HepG2 (cell line): Measurements from ENCODE around the gene IDH3A. TPM values are rescaled to one million over a fixed set of nuclear protein-coding genes. Genes with fewer than 3 reads are reported as not detected.
A peak's percentile ranks its signal among the peaks of the same experiment; 100 is the strongest.

Source experiments
- CBFB ChIP-seq: sonication (generic); formaldehyde crosslinking; IDR thresholded peaks from 2 replicates; pipeline ENCODE4 v1.4.0; 2020; ENCODE audit warnings: missing genetic modification reagents
- DPF2 ChIP-seq: sonication (generic); formaldehyde crosslinking; IDR thresholded peaks from 2 replicates; pipeline ENCODE4 v1.4.0; 2020; ENCODE audit warnings: mild to moderate bottlenecking, low read depth, missing genetic modification reagents, borderline replicate concordance
- ERF ChIP-seq: IDR thresholded peaks from 2 replicates; pipeline ENCODE4 v1.6.1; 2018; ENCODE audit warnings: missing biosample characterization, missing genetic modification reagents
- HIVEP1 ChIP-seq: sonication (generic); formaldehyde crosslinking; IDR thresholded peaks from 2 replicates; pipeline ENCODE4 v1.4.0; 2020; ENCODE audit warnings: mild to moderate bottlenecking, missing genetic modification reagents
- IRF2 ChIP-seq: IDR thresholded peaks from 2 replicates; pipeline ENCODE4 v1.6.1; 2018; ENCODE audit warnings: missing genetic modification reagents, missing compliant biosample characterization
- MEIS1 ChIP-seq: sonication (generic); formaldehyde crosslinking; IDR thresholded peaks from 2 replicates; pipeline ENCODE4 v1.9.0; 2021; ENCODE audit warnings: mild to moderate bottlenecking, missing genetic modification reagents, moderate library complexity, borderline replicate concordance
- RAD21 ChIP-seq: fragments of 450-650 bp; formaldehyde crosslinking; IDR thresholded peaks from 2 replicates; pipeline ENCODE4 v1.5.0; 2020; ENCODE audit warnings: mild to moderate bottlenecking
- SMC3 ChIP-seq: IDR thresholded peaks from 2 replicates; pipeline ENCODE4 v1.6.1; 2011; ENCODE audit warnings: low read length, improper control_type of control experiment
- SOX6 ChIP-seq, 2 experiments: fragments of 450-650 bp in 1 of 2; sonication (generic) in 1 of 2; formaldehyde crosslinking in 1 of 2; IDR thresholded peaks; 2 replicates each; pipeline versions ENCODE4 v1.4.0 to v1.6.1; 2017 to 2020; ENCODE audit warnings: antibody characterized with exemption in 1 of 2, mild to moderate bottlenecking in 1 of 2, missing genetic modification reagents in 1 of 2
- SRSF4 ChIP-seq: fragments of 200-400 bp; formaldehyde crosslinking; IDR thresholded peaks from one replicate; pipeline ENCODE4 v1.6.1; 2018; ENCODE audit warnings: mild to moderate bottlenecking, low read depth, low read length, moderate library complexity; ENCODE audit not compliant: poor library complexity, severe bottlenecking
- SSRP1 ChIP-seq: IDR thresholded peaks from 2 replicates; pipeline ENCODE4 v1.6.1; 2016; ENCODE audit warnings: control low read depth
- ZBTB7B ChIP-seq: sonication (generic); formaldehyde crosslinking; IDR thresholded peaks from 2 replicates; pipeline ENCODE4 v1.4.0; 2020; ENCODE audit warnings: missing genetic modification reagents
- ZFY ChIP-seq: sonication (generic); formaldehyde crosslinking; IDR thresholded peaks from 2 replicates; pipeline ENCODE4 v1.4.0; 2020; ENCODE audit warnings: missing genetic modification reagents
- ZMYM3 ChIP-seq: sonication (generic); formaldehyde crosslinking; IDR thresholded peaks from 2 replicates; pipeline ENCODE4 v1.5.1; 2020; ENCODE audit warnings: mild to moderate bottlenecking, missing genetic modification reagents
- ZNF574 ChIP-seq: sonication (generic); formaldehyde crosslinking; IDR thresholded peaks from 2 replicates; pipeline ENCODE4 v1.4.0; 2020; ENCODE audit warnings: missing genetic modification reagents
- ZNF773 ChIP-seq: sonication (generic); formaldehyde crosslinking; IDR thresholded peaks from 2 replicates; pipeline ENCODE4 v1.4.0; 2020; ENCODE audit warnings: missing genetic modification reagents, borderline replicate concordance
- ZNF788 ChIP-seq: sonication (generic); formaldehyde crosslinking; IDR thresholded peaks from 2 replicates; pipeline ENCODE4 v1.5.0; 2020; ENCODE audit warnings: mild to moderate bottlenecking, missing genetic modification reagents, borderline replicate concordance
- ZSCAN21 ChIP-seq: sonication (generic); formaldehyde crosslinking; IDR thresholded peaks from 2 replicates; pipeline ENCODE4 v1.8.0; 2022; ENCODE audit warnings: mild to moderate bottlenecking, missing genetic modification reagents, moderate library complexity, borderline replicate concordance
- polyA plus RNA-seq, 8 experiments: library from polyadenylated mRNA; depleted of rRNA in 3 of 8; stranded (reverse) in 7 of 8; unstranded in 1 of 8; fragments of >200 nt; fragmentation: Illumina TruSeq in 4 of 8; extraction: Trizol in 4 of 8; gene quantifications; 2 replicates each; pipeline versions ENCODE4 v1.2.1 to v1.2.3, GENCODE V29; 2011 to 2016; ENCODE audit warnings: low read depth in 4 of 8, missing spikeins in 1 of 8, mixed read lengths in 1 of 8; ENCODE audit not compliant: insufficient read depth in 1 of 8
- total RNA-seq, 5 experiments: library from RNA; depleted of rRNA; stranded (reverse); fragments of >200 nt; fragmentation: Illumina TruSeq; extraction: Trizol; gene quantifications; 2 replicates each; pipeline ENCODE4 v1.2.3, GENCODE V29; 2016; ENCODE audit warnings: low read depth in 1 of 5
- TF ChIP-seq, protein P1 (sequence below): IDR thresholded peaks from 2 replicates; pipeline ENCODE4 v1.6.1; 2016; ENCODE audit warnings: control low read depth
- TF ChIP-seq, protein P2 (sequence below): IDR thresholded peaks from 2 replicates; pipeline ENCODE4 v1.6.1; 2016; ENCODE audit warnings: missing genetic modification reagents, missing compliant biosample characterization
- TF ChIP-seq, protein P3 (sequence below): IDR thresholded peaks from 2 replicates; pipeline ENCODE4 v1.6.1; 2012; ENCODE audit warnings: inconsistent platforms
- TF ChIP-seq, protein P4 (sequence below): sonication (generic); formaldehyde crosslinking; IDR thresholded peaks from 2 replicates; pipeline ENCODE4 v1.8.1; 2023; ENCODE audit warnings: mild to moderate bottlenecking, missing genetic modification reagents
- TF ChIP-seq, protein P5 (sequence below): sonication (generic); formaldehyde crosslinking; IDR thresholded peaks from 2 replicates; pipeline ENCODE4 v1.4.0; 2020; ENCODE audit warnings: missing genetic modification reagents, low read depth, mild to moderate bottlenecking, borderline replicate concordance

IDH3A gene
- total and polyA plus RNA-seq, 2 of the 13 experiments (the other 11 are each of a cell fraction or from before 2014, with no cell fraction given) = 40.7 to 50.7 TPM

GRCh38 chr15:78108300-78109084 is 40.7 kb upstream of the IDH3A start (continued):
- TF ChIP-seq RAD21 (CRISPR knock-in tag) (peak; percentile 97), SRSF4 (no peak), ZBTB7B (peak; percentile 23; the same call in 1 of the 2 replicates), ERF (CRISPR knock-in tag) (no peak), ZSCAN21 (CRISPR knock-in tag) (no peak), ZMYM3 (CRISPR knock-in tag) (no peak), ZNF574 (CRISPR knock-in tag) (peak; percentile 50; the same call in 1 of the 2 replicates), SSRP1 (0 out of 2 replicates have a peak, but pooled peaks have one; percentile 31), SOX6 (IDR thresholded peaks at IDR 0.05) (no peak), SOX6 (CRISPR knock-in tag; IDR thresholded peaks at IDR 0.05) (no peak; the same call in 1 of the 2 replicates), HIVEP1 (CRISPR knock-in tag) (no peak), ZFY (CRISPR knock-in tag) (peak; percentile 23; the same call in 1 of the 2 replicates), SMC3 (peak; percentile 96), MEIS1 (CRISPR knock-in tag) (0 out of 2 replicates have a peak, but pooled peaks have one; percentile 47), IRF2 (CRISPR knock-in tag) (0 out of 2 replicates have a peak, but pooled peaks have one; percentile 36), CBFB (CRISPR knock-in tag) (no peak), ZNF773 (no peak), DPF2 (CRISPR knock-in tag) (no peak), ZNF788 (CRISPR knock-in tag) (peak; percentile 40; the same call in 1 of the 2 replicates)
- TF ChIP-seq, protein P1, sequence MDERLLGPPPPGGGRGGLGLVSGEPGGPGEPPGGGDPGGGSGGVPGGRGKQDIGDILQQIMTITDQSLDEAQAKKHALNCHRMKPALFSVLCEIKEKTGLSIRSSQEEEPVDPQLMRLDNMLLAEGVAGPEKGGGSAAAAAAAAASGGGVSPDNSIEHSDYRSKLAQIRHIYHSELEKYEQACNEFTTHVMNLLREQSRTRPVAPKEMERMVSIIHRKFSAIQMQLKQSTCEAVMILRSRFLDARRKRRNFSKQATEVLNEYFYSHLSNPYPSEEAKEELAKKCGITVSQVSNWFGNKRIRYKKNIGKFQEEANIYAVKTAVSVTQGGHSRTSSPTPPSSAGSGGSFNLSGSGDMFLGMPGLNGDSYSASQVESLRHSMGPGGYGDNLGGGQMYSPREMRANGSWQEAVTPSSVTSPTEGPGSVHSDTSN = no peak
- TF ChIP-seq, protein P2, sequence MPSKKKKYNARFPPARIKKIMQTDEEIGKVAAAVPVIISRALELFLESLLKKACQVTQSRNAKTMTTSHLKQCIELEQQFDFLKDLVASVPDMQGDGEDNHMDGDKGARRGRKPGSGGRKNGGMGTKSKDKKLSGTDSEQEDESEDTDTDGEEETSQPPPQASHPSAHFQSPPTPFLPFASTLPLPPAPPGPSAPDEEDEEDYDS (CRISPR knock-in tag) = 0 out of 2 replicates have a peak, but pooled peaks have one; percentile 17
- TF ChIP-seq, protein P3, sequence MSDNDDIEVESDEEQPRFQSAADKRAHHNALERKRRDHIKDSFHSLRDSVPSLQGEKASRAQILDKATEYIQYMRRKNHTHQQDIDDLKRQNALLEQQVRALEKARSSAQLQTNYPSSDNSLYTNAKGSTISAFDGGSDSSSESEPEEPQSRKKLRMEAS = peak; percentile 31; the same call in 1 of the 2 replicates
- TF ChIP-seq, protein P4, sequence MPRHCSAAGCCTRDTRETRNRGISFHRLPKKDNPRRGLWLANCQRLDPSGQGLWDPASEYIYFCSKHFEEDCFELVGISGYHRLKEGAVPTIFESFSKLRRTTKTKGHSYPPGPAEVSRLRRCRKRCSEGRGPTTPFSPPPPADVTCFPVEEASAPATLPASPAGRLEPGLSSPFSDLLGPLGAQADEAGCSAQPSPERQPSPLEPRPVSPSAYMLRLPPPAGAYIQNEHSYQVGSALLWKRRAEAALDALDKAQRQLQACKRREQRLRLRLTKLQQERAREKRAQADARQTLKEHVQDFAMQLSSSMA = peak; percentile 29; the same call in 1 of the 2 replicates
- TF ChIP-seq, protein P5, sequence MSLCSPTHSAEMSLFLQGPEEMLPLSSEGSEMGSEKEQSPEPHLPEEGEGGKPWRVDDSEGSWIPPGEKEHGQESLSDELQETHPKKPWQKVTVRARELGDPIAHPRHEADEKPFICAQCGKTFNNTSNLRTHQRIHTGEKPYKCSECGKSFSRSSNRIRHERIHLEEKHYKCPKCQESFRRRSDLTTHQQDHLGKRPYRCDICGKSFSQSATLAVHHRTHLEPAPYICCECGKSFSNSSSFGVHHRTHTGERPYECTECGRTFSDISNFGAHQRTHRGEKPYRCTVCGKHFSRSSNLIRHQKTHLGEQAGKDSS (CRISPR knock-in tag) = no peak; the same call in 1 of the 2 replicates
